GM12891 (cell line): ENCODE results near the gene SLC4A8.
"Not testable (repeated sequence)": the region's sequence is repeated elsewhere in the genome, so short reads cannot be mapped to it uniquely, and the experiment has no call there.

Source experiments
- DNase-seq: peaks from one replicate; pipeline ENCODE4 v3.0.0; 2011; ENCODE audit warnings: low spot score; ENCODE audit not compliant: insufficient read length
- FAIRE-seq: peaks from 2 replicates; lab custom pipeline; 2011; peaks lifted over from hg19 to GRCh38; lab: Jason Lieb, UNC
- PAX5 ChIP-seq: IDR thresholded peaks from 2 replicates; pipeline ENCODE4 v1.6.1; 2011; ENCODE audit warnings: low read length, moderate library complexity, mild to moderate bottlenecking; ENCODE audit not compliant: insufficient read depth, severe bottlenecking
- POLR2A ChIP-seq: IDR thresholded peaks from 2 replicates; pipeline ENCODE4 v1.6.1; 2011; ENCODE audit warnings: low read depth, low read length, control low read depth
- POLR2AphosphoS5 ChIP-seq: IDR thresholded peaks from 2 replicates; pipeline ENCODE4 v1.6.1; 2011; ENCODE audit warnings: low read depth, low read length, control low read depth
- POU2F2 ChIP-seq: IDR thresholded peaks from 2 replicates; pipeline ENCODE4 v1.6.1; 2011; ENCODE audit warnings: low read depth, mild to moderate bottlenecking, control low read depth, low read length, moderate library complexity
- SPI1 ChIP-seq: IDR thresholded peaks from 2 replicates; pipeline ENCODE4 v1.6.1; 2011; ENCODE audit warnings: low read depth, low read length, control low read depth
- TAF1 ChIP-seq: IDR thresholded peaks from 2 replicates; pipeline ENCODE4 v1.6.1; 2011; ENCODE audit warnings: low read depth, low read length, control low read depth

SLC4A8 gene

DNA sequence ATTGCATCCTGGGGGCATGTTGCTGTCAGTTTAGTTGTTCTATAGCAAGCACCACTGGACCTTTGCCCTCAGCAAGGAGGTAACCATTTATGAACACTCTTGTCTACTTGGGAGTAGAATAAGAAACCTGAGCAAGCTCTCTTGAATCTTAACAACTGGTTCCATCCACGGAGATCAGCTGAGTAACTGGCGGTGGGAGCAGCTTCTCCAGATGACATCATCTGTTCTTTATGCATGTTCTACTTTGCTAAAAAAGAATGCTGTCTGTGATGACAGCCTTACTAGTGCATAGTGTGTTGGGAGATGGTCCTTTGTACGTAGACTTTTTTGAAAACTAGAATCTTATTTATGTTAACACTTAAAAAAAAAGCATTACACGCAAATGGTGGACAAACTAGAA lies 17.7 kb downstream of the SLC4A8 start:
- no peak for FAIRE-seq
- TF ChIP-seq PAX5, result no peak
- no peak for TF ChIP-seq POU2F2
- no peak for TF ChIP-seq POLR2AphosphoS5
- no peak for TF ChIP-seq TAF1
- no peak for TF ChIP-seq POLR2A
- TF ChIP-seq SPI1, result no peak
- no peak for DNase-seq

DNA sequence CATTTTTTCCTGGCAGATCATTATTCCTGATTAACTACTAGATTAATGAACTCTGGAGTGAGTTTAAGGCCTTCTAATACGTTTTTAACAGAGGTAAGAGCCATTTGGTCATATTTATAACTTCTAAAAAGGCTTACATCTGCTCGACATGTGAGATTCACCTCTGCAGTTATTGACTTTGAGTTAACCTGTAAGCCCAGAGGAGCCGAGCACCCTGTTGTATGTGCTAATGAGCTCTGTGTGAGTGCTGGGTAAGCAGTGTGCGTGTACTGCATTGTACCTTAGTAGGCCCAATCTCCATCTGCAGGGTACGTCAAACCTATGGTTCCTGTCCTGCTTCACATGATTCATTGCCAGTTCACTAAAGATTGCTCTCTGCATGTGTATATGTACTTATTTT lies 18.9 kb downstream of the SLC4A8 start:
- FAIRE-seq (no peak), DNase-seq (no peak)
- TF ChIP-seq POU2F2, result no peak
- TF ChIP-seq POLR2AphosphoS5, result no peak
- TF ChIP-seq SPI1, result no peak
- no peak for TF ChIP-seq PAX5
- no peak for TF ChIP-seq POLR2A
- no peak for TF ChIP-seq TAF1

DNA sequence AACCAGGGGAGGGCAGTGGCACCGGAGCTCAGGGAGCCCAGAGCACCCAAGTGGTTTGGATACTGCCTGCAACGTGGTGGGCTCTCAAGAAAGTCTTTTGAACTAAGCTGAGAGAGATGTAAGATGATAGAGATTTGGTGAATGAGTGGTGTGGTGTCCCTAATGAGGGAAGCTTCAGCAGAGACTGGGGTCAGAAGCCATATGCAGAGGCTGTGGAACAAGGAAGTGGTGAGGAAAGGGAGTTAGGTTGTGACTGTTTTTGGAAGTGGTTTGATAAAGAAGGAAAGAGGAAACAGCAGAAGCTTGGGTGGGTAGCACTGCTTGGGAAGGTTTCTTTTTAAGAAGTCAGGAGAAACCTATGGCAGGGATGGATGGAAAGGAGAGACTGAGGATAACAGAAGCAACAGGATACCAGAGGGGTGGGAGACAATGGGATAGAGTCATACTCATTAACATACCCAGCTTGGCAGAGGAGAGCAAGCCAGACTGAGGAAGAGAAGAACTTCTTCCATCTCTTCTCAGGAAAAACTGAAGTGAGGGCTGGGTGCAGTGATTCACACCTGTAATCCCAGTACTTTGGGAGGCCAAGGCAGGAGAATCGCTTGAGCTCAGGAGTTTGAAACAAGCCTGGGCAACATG lies 24.1 kb downstream of the SLC4A8 start:
- no peak for FAIRE-seq
- DNase-seq, result no peak
- TF ChIP-seq POLR2A (no peak), SPI1 (no peak), POLR2AphosphoS5 (no peak), PAX5 (no peak), POU2F2 (no peak), TAF1 (no peak)

DNA sequence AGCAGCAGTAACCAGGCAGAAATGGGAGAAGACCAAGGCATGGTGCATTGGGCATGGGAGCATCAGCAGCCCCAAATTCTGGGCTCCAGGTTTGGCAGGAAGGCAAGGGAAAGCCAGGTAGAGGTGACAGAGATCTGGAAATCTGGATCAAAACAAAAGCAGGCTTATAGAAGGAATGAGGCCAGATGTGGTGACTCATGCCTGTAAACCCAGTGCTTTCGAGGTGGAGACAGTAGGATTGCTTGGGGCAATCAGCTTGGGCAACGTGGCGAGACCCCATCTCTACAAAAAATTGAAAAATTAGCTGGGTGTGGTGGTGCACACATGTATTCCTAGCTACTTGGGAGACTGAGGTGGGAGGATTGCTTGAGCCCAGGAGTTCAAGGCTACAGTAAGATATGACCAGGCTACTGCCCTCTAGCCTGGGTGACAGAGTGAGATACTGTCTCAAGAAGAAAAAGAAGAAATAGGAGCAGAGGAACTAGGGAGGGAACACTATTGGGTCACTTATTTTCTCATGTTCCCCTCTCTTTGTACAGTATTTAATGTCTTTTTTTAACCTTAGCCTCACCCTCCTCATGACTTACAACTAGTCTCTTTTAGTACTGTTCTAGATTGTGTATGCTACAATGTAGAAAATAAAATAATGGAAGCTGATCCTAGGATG lies 25.1 kb downstream of the SLC4A8 start:
- TF ChIP-seq PAX5, result no peak
- no peak for TF ChIP-seq POLR2A
- TF ChIP-seq SPI1, result no peak
- no peak for TF ChIP-seq TAF1
- TF ChIP-seq POLR2AphosphoS5, result no peak
- TF ChIP-seq POU2F2, result no peak
- no peak for DNase-seq
- no peak for FAIRE-seq

DNA sequence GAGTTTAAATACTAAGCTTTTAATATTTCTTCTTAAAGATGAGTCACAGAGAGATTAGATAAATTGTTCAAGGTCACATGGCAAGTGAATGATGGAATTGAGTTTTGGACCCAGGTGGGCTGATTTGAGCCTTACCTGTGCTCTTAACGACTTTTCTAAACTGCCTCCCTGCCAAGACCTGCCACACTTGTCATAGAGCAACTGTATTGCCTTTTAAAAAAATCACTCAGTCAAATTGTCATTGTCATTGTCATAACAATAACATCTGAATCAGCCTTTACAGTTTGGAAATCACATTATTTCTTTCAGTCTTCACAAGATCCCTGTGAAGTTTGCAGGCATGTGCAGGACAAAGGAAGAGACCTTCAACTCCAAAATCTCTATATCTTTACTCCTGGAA lies 25.7 kb downstream of the SLC4A8 start:
- TF ChIP-seq PAX5, result no peak
- no peak for TF ChIP-seq TAF1
- no peak for TF ChIP-seq POU2F2
- TF ChIP-seq POLR2A, result no peak
- TF ChIP-seq SPI1, result no peak
- TF ChIP-seq POLR2AphosphoS5, result no peak
- no peak for DNase-seq
- no peak for FAIRE-seq

DNA sequence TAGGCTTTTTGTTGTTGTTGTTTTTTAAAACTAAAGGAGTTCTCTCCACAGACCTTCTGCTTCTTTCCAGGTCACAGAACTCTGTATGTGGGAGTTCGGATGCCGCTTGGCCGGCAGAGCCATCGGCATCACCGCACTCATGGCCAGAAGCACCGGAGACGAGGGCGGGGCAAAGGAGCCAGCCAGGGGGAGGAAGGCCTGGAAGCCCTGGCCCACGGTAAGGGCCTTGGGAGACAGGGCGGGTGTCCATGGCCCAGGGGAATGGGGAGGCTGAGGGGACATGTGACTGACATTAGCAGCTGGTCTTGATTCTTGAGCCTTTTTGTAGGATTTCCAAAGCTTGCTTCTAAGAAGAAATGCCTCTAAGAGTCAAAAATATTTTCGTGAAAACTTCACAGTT lies 26.2 kb downstream of the SLC4A8 start:
- no peak for DNase-seq

DNA sequence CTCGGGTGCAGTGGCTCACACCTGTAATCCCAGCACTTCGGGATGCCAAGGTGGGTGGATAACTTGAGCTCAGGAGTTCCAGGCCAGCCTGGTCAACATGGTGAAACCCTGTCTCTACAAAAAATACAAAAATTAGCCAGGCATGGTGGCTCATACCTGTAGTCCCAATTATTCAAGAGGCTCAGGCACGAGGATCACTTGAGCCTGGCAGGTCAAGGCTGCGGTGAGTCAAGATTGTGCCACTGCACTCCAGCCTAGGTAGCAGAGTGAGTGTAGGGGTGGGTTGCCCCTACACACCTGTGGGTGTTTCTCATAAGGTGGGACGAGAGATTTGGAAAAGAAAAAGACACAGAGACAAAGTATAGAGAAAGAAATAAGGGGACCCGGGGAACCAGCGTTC lies 29.4 kb downstream of the SLC4A8 start:
- DNase-seq, FAIRE-seq: not testable (repeated sequence)

More for the DNA sequence above, 26.2 kb downstream of the SLC4A8 start:
- FAIRE-seq, result no peak
- no peak for TF ChIP-seq SPI1
- no peak for TF ChIP-seq TAF1
- TF ChIP-seq POLR2AphosphoS5, result no peak
- no peak for TF ChIP-seq POLR2A
- no peak for TF ChIP-seq POU2F2
- no peak for TF ChIP-seq PAX5

DNA sequence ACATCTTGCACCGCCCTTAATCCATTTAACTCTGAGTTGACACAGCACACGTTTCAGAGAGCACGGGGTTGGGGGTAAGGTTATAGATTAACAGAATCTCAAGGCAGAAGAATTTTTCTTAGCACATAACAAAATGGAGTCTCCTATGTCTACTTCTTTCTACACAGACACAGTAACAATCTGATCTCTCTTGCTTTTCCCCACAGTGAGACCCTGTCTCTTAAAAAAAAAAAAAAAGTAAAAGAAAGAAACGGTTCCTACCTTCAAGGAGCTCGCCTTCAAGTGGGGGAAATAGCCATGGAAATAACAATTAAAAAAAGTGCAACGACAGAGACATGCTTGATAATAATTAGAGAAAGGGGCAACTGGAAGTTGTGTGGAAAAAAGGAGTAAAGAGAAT lies 30.4 kb downstream of the SLC4A8 start:
- not testable (repeated sequence) for FAIRE-seq, DNase-seq

DNA sequence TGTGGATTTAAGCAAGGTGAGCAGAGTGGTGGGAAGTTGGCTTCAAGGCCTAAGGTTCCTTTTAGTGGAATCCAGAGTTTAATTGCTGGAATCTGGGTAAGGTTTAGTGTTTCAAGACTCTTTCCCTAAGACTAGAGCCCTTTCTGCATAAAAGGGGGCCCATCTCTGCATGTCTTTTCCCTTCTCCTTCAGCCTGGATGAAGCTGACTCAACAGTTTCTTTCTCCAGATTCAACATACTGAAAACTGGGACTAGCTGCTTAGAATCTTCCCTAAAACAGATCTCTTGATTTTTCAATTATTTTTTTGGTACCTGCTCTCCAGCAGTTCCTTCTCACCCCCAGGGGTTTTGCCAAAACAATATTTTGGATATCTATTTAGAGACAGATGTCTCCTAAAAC lies 34.0 kb downstream of the SLC4A8 start:
- TF ChIP-seq POLR2A, result no peak
- TF ChIP-seq PAX5, result no peak
- TF ChIP-seq POLR2AphosphoS5, result no peak
- no peak for TF ChIP-seq TAF1
- TF ChIP-seq SPI1, result no peak
- TF ChIP-seq POU2F2, result no peak
- DNase-seq (no peak), FAIRE-seq (no peak)

DNA sequence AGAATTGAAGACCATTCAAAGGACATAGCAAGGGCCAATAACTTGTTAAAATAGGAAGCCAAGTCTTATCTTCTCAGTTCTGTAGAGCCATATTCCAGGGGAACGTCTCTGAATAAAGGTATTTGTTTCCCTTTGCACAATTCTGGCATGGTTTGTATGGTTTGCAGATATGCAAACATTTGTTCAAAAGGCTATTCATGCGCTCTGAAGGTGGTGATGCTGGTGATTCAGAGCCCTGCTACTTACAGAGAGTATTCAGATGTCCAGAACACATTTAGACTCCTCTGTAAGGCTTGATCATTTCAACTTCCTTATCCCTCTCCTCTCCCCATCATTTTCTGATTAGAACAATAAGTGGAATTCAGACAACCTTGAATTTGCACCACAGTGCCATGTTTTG lies 35.9 kb downstream of the SLC4A8 start:
- FAIRE-seq, result no peak
- TF ChIP-seq POU2F2 (no peak), PAX5 (no peak), SPI1 (no peak), POLR2AphosphoS5 (no peak), TAF1 (no peak), POLR2A (no peak)
- no peak for DNase-seq

DNA sequence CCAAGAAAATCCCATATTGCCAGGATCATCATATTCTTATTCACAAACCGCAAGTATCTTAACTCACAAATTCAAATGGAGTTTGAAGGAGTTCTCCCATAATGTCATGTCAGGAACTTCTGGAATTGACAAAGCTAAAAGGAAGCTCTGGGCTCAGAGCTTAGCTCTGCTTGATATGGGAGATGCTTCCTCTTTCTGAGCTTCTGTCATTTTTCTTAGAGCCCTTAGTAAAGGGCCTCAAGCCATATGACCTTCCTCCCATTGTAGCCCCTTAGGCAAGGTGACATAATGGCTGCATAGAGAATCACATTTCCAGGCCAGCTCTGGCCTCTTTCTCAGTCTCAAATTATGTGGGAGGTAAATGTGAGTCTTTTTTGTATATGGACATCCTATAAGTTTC lies 40.9 kb downstream of the SLC4A8 start:
- DNase-seq (no peak), FAIRE-seq (no peak)
- no peak for TF ChIP-seq SPI1
- no peak for TF ChIP-seq POLR2A
- TF ChIP-seq POLR2AphosphoS5, result no peak
- TF ChIP-seq TAF1, result no peak
- no peak for TF ChIP-seq POU2F2
- no peak for TF ChIP-seq PAX5
